Liver (tissue), 9 donors: ENCODE measurements around the gene MAMDC2. TPM values are rescaled to one million over a fixed set of nuclear protein-coding genes. Genes with fewer than 3 reads are reported as not detected.

ENCODE experiments used
- DNase-seq: peaks from one replicate; pipeline ENCODE4 v3.0.0-alpha.2; 2017; ENCODE audit warnings: low spot score
- H3K27ac ChIP-seq, 2 donors: one replicate each; pipeline ENCODE4 v1.7.0; 2013; ENCODE audit warnings: inconsistent platforms in 2 of 2, low read length in 2 of 2, control low read depth in 1 of 2, low read depth in 1 of 2, mild to moderate bottlenecking in 1 of 2
- H3K27me3 ChIP-seq, 4 donors: one replicate each; pipeline versions ENCODE4 v1.6.1 to v1.7.0; 2013; ENCODE audit warnings: low read length in 3 of 4, inconsistent platforms in 1 of 4, mild to moderate bottlenecking in 1 of 4, moderate library complexity in 1 of 4; ENCODE audit not compliant: control insufficient read depth in 4 of 4, insufficient read depth in 4 of 4
- H3K36me3 ChIP-seq, 4 donors: one replicate each; pipeline versions ENCODE4 v1.6.1 to v1.7.0; 2013; ENCODE audit warnings: low read length in 3 of 4, mild to moderate bottlenecking in 3 of 4, low read depth in 1 of 4, moderate library complexity in 1 of 4; ENCODE audit not compliant: control insufficient read depth in 4 of 4, insufficient read depth in 3 of 4
- H3K4me1 ChIP-seq, 4 donors: one replicate each; pipeline versions ENCODE4 v1.6.1 to v1.7.0; 2013; ENCODE audit warnings: low read length in 3 of 4, mild to moderate bottlenecking in 3 of 4, moderate library complexity in 1 of 4; ENCODE audit not compliant: control insufficient read depth in 4 of 4, insufficient read depth in 4 of 4
- H3K4me3 ChIP-seq, 3 donors: one replicate each; pipeline versions ENCODE4 v1.6.1 to v1.7.0; 2013; ENCODE audit warnings: low read length in 3 of 3, control low read depth in 1 of 3, low read depth in 1 of 3, mild to moderate bottlenecking in 1 of 3
- H3K9ac ChIP-seq, 2 donors: one replicate each; pipeline ENCODE4 v1.7.0; 2013; ENCODE audit warnings: low read length in 2 of 2, mild to moderate bottlenecking in 2 of 2, moderate library complexity in 2 of 2, control low read depth in 1 of 2, low read depth in 1 of 2
- H3K9me3 ChIP-seq, 4 donors: one replicate each; pipeline versions ENCODE4 v1.6.1 to v1.7.0; 2013; ENCODE audit warnings: low read length in 3 of 4; ENCODE audit not compliant: control insufficient read depth in 4 of 4
- ATF3 ChIP-seq: IDR thresholded peaks from 2 replicates; pipeline ENCODE4 v1.6.1; 2016; ENCODE audit warnings: antibody characterized with exemption
- CTCF ChIP-seq: fragments of 150-350 bp; IDR thresholded peaks from 2 replicates; pipeline ENCODE4 v1.5.1; 2017; ENCODE audit warnings: improper control_type of control experiment, low read depth, low read length; ENCODE audit not compliant: missing input control
- EGR1 ChIP-seq, 2 donors: IDR thresholded peaks; 2 replicates each; pipeline ENCODE4 v1.6.1; 2016 to 2018; ENCODE audit warnings: antibody characterized with exemption in 2 of 2, low read depth in 2 of 2
- FOXA1 ChIP-seq: IDR thresholded peaks from 2 replicates; pipeline ENCODE4 v1.6.1; 2016; ENCODE audit warnings: antibody characterized with exemption
- FOXA2 ChIP-seq: IDR thresholded peaks from 2 replicates; pipeline ENCODE4 v1.6.1; 2016; ENCODE audit warnings: antibody characterized with exemption
- GABPA ChIP-seq, 2 donors: IDR thresholded peaks in 1 of 2; conservative IDR thresholded peaks in 1 of 2; 2 replicates each; pipeline ENCODE4 v1.6.1; 2016; ENCODE audit warnings: antibody characterized with exemption in 2 of 2, mild to moderate bottlenecking in 1 of 2, moderate library complexity in 1 of 2
- HNF4A ChIP-seq, 2 donors: conservative IDR thresholded peaks; 2 replicates each; pipeline ENCODE4 v1.6.1; 2016; ENCODE audit warnings: antibody characterized with exemption in 2 of 2, mild to moderate bottlenecking in 2 of 2
- HNF4G ChIP-seq: IDR thresholded peaks from 2 replicates; pipeline ENCODE4 v1.6.1; 2016; ENCODE audit warnings: antibody characterized with exemption
- JUND ChIP-seq, 2 donors: IDR thresholded peaks; 2 replicates each; pipeline ENCODE4 v1.6.1; 2016; ENCODE audit warnings: antibody characterized with exemption in 2 of 2
- MAX ChIP-seq: IDR thresholded peaks from 2 replicates; pipeline ENCODE4 v1.6.1; 2016; ENCODE audit warnings: antibody characterized with exemption
- RAD21 ChIP-seq, 2 donors: IDR thresholded peaks; 2 replicates each; pipeline ENCODE4 v1.6.1; 2016; ENCODE audit warnings: antibody characterized with exemption in 2 of 2, mild to moderate bottlenecking in 2 of 2
- REST ChIP-seq: IDR thresholded peaks from 2 replicates; pipeline ENCODE4 v1.6.1; 2016; ENCODE audit warnings: antibody characterized with exemption, mild to moderate bottlenecking
- RXRA ChIP-seq, 2 donors: IDR thresholded peaks; 2 replicates each; pipeline ENCODE4 v1.6.1; 2017 to 2018; ENCODE audit warnings: antibody characterized with exemption in 2 of 2, mild to moderate bottlenecking in 1 of 2
- SP1 ChIP-seq: IDR thresholded peaks from 2 replicates; pipeline ENCODE4 v1.6.1; 2018; ENCODE audit warnings: antibody characterized with exemption, mild to moderate bottlenecking
- YY1 ChIP-seq: IDR thresholded peaks from 2 replicates; pipeline ENCODE4 v1.6.1; 2016; ENCODE audit warnings: antibody characterized with exemption, mild to moderate bottlenecking
- ZBTB33 ChIP-seq: IDR thresholded peaks from 2 replicates; pipeline ENCODE4 v1.6.1; 2016; ENCODE audit warnings: antibody characterized with exemption
- WGBS: extraction: QIAGEN DNeasy Blood & Tissue Kit; methylation state at CpG from one replicate; pipeline ENCODE4 v1.1.7; 2013; 5-methylcytosine and 5-hydroxymethylcytosine counted together
- polyA plus RNA-seq, 2 donors: library from polyadenylated mRNA; stranded (reverse) in 1 of 2; unstranded in 1 of 2; fragments of 200-250 nt in 1 of 2; fragments of >200 nt in 1 of 2; fragmentation: Nextera tagmentation in 1 of 2; extraction: Ambion mirVana in 1 of 2; gene quantifications; one replicate each; pipeline versions ENCODE4 v1.2.1 to v1.2.3, GENCODE V29; 2013 to 2015
- total RNA-seq, 2 donors: library from RNA; depleted of rRNA; stranded (reverse); fragments of >200 nt; gene quantifications; one replicate each; pipeline ENCODE4 v1.2.3, GENCODE V29; 2014
- donor health status: healthy.
- donor health status: healthy.
- donor health status: healthy.
- donor health status: healthy.
- donor health status: healthy.

The MAMDC2 gene
- total and polyA plus RNA-seq, 4 donors: 0.28 to 4.4 (median 1.0) TPM

- TF ChIP-seq GABPA (IDR thresholded peaks at IDR 0.05 in 1 of 2, conservative IDR thresholded peaks at IDR 0.05 in 1 of 2) (no peak), EGR1 (IDR thresholded peaks at IDR 0.05; ENCODE audit: low read depth in 2 of 2) (no peak)
Measured at GRCh38 chr9:70044490-70045307, 1.1 kb downstream of the MAMDC2 start (continued).

- Histone ChIP-seq H3K9ac (no peak overlapping the region), H3K36me3 (no peaks in the 10 kb centered on the region), H3K4me1 (peaks cover 3 to 13% (median 6%) of the 10 kb centered on the region in 4 donors), H3K27ac (no peak overlapping the region), H3K9me3 (no peaks in the 10 kb centered on the region), H3K4me3 (no peak overlapping the region), H3K27me3 (peaks cover 0 to 14% (median under 1%) of the 10 kb centered on the region in 4 donors)
- TF ChIP-seq JUND (IDR thresholded peaks at IDR 0.05): no peak
- no peak for TF ChIP-seq RXRA (IDR thresholded peaks at IDR 0.05)
- no peak for TF ChIP-seq FOXA1
- no peak for TF ChIP-seq SP1
- TF ChIP-seq MAX: no peak
- TF ChIP-seq FOXA2: no peak
- no peak for TF ChIP-seq GABPA (IDR thresholded peaks at IDR 0.05 in 1 of 2, conservative IDR thresholded peaks at IDR 0.05 in 1 of 2)
- TF ChIP-seq YY1: no peak
- TF ChIP-seq RAD21 (IDR thresholded peaks at IDR 0.05): no peak
- no peak for TF ChIP-seq ATF3
- no peak for TF ChIP-seq HNF4G
- no peak for TF ChIP-seq HNF4A (conservative IDR thresholded peaks at IDR 0.05)
- no peak for TF ChIP-seq REST
- DNase-seq: no peak
- WGBS: 93% methylated on average over 4 of the region's 4 CpGs
Measured at GRCh38 chr9:70045452-70045851, 1.8 kb downstream of the MAMDC2 start.

- H3K4me1 ChIP-seq: peaks cover 3 to 13% (median 6%) of the 10 kb centered on the region in 4 donors
Measured at GRCh38 chr9:70046274-70047070, 2.8 kb downstream of the MAMDC2 start.

More at GRCh38 chr9:70046274-70047070, 2.8 kb downstream of the MAMDC2 start:
- Histone ChIP-seq H3K9ac (no peak overlapping the region), H3K4me3 (no peak overlapping the region), H3K27ac (no peak overlapping the region), H3K36me3 (no peaks in the 10 kb centered on the region), H3K9me3 (no peaks in the 10 kb centered on the region), H3K27me3 (peaks cover 0 to 14% (median under 1%) of the 10 kb centered on the region in 4 donors)
- DNase-seq: no peak
- TF ChIP-seq SP1 (no peak), MAX (no peak), RXRA (IDR thresholded peaks at IDR 0.05) (no peak), ATF3 (no peak), ZBTB33 (no peak), CTCF (no peak), GABPA (IDR thresholded peaks at IDR 0.05 in 1 of 2, conservative IDR thresholded peaks at IDR 0.05 in 1 of 2) (no peak), YY1 (no peak)
- 67% methylated on average over 7 of the region's 7 CpGs for WGBS
